Sigmoid colon (tissue), 4 donors: ENCODE measurements around the gene PATL2.
"Not testable (repeated sequence)": the region's sequence is repeated elsewhere in the genome, so short reads cannot be mapped to it uniquely, and the experiment has no call there.

Experiments
- EP300 ChIP-seq, 4 donors: sonication (generic); formaldehyde crosslinking; IDR thresholded peaks; one replicate each; pipeline ENCODE4 v1.6.1; 2017; ENCODE audit warnings: antibody characterized with exemption in 4 of 4
- POLR2A ChIP-seq, 2 donors: fragments of 450-650 bp; IDR thresholded peaks; one replicate each; pipeline ENCODE4 v1.6.1; 2016; ENCODE audit warnings: antibody characterized with exemption in 2 of 2, mild to moderate bottlenecking in 2 of 2, moderate library complexity in 2 of 2
- POLR2AphosphoS5 ChIP-seq, 4 donors: sonication (generic); formaldehyde crosslinking; IDR thresholded peaks; one replicate each; pipeline ENCODE4 v1.6.1; 2017; ENCODE audit warnings: antibody characterized with exemption in 4 of 4
- TF ChIP-seq, protein P1 (sequence below), 4 experiments: fragments of 450-650 bp in 3 of 4; fragments of 200-600 bp in 1 of 4; IDR thresholded peaks; one replicate each; pipeline ENCODE4 v1.5.1; 2016 to 2019; ENCODE audit warnings: antibody characterized with exemption in 4 of 4, mild to moderate bottlenecking in 3 of 4, moderate library complexity in 2 of 4

DNA sequence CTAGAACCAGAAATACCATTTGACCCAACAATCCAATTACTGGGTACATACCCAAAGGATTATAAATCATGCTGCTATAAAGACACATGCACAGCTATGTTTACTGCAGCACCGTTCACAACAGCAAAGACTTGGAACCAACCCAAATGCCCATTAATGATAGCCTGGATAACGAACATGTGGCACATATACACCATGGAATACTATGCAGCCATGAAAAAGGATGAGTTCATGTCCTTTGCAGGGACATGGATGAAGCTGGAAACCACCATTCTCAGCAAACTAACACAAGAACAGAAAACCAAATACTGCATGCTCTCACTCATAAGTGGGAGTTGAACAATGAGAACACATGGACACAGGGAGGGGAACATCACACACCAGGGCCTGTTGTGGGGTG is 21.8 kb downstream of the PATL2 start:
- TF ChIP-seq, protein P1, sequence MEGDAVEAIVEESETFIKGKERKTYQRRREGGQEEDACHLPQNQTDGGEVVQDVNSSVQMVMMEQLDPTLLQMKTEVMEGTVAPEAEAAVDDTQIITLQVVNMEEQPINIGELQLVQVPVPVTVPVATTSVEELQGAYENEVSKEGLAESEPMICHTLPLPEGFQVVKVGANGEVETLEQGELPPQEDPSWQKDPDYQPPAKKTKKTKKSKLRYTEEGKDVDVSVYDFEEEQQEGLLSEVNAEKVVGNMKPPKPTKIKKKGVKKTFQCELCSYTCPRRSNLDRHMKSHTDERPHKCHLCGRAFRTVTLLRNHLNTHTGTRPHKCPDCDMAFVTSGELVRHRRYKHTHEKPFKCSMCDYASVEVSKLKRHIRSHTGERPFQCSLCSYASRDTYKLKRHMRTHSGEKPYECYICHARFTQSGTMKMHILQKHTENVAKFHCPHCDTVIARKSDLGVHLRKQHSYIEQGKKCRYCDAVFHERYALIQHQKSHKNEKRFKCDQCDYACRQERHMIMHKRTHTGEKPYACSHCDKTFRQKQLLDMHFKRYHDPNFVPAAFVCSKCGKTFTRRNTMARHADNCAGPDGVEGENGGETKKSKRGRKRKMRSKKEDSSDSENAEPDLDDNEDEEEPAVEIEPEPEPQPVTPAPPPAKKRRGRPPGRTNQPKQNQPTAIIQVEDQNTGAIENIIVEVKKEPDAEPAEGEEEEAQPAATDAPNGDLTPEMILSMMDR (IDR thresholded peaks at IDR 0.05), result not testable (repeated sequence)
- not testable (repeated sequence) for TF ChIP-seq POLR2A, POLR2AphosphoS5, EP300 (IDR thresholded peaks at IDR 0.05)
